Stimulated activated CD4-positive, alpha-beta T cell treated with anti-CD3 and anti-CD28 coated beads, Interleukin-4, amount 100 ng/mL, for 4 hours (primary cell): ENCODE measurements around the gene SCG3.
"Not testable (repeated sequence)": the region's sequence is repeated elsewhere in the genome, so short reads cannot be mapped to it uniquely, and the experiment has no call there.

Source experiments
- DNase-seq, 2 experiments: peaks; one replicate each; pipeline ENCODE4 v3.0.0-alpha.2; 2020

SCG3 gene

GRCh38 chr15:51681303-51681963 is at the start of gene SCG3:
Gene SCG3 (plus strand): TSS chr15:51681503. CDS start chr15:51681756, 253 bp downstream.
- DNase-seq, result peak; percentile 14 to 53

DNA sequence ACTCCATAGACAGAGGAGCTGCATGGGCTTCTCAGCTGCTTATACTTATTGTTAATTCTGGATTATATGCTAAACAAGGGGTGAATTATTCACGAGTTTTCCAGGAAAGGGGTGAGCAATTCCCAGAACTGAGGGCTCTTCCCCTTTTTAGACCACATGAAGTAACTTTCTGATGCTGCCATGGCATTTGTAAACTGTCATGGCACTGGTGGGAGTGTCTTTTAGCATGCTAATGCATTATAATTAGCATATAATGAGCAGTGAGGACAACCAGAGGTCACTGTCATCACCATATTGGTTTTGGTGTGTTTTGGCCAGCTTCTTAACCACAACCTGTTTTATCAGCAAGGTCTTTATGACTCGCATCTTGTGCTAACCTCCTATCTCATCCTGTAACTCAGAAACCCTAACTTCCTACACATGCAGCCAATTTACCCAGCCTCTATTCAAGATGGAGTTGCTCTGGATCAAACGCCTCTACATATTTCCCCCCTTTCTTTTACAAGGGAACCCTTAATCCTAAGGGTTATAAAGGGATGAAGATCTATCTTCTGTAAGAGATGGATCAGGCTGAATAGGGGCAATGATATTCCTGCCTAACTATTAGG is 46.6 kb upstream of the SCG3 start:
- no peak for DNase-seq

GRCh38 chr15:51641490-51642130 is 39.7 kb upstream of the SCG3 start:
- DNase-seq, result no peak

DNA sequence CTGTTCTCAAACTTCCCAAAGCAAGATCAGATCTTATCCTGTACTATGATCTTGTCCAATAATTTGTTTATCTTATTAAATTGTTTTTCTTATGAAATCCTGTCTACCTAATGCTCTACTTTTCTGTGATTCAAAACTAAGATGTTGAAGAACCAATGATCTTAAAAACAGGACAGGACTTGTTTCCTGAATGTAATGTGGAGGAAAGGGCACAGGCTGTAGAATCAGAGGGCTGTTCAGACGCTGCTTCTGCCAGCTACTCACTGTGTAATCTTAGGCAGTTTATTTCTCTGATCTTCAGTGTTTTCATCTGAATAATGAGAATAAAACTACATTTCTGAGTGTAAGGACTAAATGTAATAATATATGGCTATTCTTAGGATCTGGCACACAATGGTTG is 38.6 kb upstream of the SCG3 start:
- DNase-seq, result no peak

DNA sequence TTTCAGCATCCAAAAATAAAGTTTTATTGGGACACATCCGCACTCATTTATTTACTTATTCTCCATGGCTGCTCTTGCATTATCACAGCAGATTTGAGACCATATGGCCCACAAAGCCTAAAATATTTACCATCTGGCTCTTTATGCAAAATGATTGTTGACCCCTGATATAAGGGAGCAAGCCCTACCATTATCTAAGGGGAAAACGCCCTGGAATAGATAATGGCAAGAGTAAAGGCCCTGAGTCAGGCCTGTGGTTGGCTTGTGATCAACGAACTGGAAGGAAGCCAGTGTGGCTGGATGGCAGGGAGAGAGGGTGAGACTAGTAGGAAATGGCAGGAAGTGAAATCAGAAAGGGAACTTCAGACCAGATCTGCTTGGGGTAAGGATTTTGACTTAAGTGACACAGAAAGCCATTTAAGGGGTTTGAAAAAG is 34.2 kb upstream of the SCG3 start:
- no peak for DNase-seq

- DNase-seq, result not testable (repeated sequence)
These were observed 33.2 kb upstream of the SCG3 start for GRCh38 chr15:51648101-51648500.

DNA sequence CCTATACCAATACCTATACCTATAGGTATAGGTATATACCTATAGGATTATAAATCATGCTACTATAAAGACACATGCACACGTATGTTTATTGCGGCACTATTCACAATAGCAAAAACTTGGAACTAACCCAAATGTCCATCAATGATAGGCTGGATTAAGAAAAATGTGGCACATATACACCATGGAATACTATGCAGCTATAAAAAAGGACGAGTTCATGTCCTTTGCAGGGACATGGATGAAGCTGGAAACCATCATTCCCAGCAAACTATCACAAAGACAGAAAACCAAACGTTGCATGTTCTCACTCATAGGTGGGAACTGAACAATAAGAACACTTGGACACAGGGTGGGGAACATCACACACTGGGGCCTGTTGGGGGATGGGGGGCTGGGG is 32.7 kb upstream of the SCG3 start:
- DNase-seq, result not testable (repeated sequence)

DNA sequence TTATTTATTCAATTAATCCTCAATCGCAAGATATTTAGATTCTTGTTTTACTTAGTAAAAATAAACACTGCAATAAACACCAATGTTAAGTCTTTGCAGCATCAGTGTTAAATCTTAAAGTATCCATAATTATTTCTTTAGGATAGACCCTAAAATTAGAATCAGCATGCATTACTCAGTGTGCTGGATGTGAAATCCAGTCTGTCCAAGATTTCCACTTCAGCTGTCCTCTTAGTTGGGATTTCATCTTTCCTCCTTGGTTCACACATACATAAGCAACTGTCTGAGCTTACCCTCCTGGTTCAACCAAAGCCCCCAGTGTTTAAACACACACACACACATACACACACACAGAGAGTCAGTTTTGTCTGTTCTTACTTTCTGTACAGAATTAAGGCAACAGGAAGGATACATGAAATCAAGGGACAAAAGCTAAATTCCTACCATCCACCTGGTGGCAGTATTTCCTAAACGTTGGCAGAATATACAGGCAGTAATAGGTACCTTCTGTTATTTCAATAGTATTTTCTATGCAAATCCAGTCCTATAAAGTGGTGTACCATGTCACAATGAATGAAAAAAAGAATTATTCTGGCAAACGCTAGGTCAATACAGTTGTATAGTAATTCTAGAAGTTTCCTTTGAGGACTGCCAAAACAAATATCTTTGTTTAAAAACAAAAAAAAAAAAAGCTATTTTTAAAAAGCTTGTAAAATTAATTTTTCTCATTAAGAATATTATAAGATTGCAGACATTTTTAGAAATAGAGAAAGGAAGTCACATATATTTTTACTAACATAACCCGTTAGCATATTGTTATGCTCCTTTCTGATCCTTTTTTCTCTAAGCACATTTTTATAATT is 31.4 kb upstream of the SCG3 start:
- DNase-seq, result peak in 1 of 2 experiments; percentile 23

GRCh38 chr15:51652084-51652668 is 29.1 kb upstream of the SCG3 start:
- no peak for DNase-seq

DNA sequence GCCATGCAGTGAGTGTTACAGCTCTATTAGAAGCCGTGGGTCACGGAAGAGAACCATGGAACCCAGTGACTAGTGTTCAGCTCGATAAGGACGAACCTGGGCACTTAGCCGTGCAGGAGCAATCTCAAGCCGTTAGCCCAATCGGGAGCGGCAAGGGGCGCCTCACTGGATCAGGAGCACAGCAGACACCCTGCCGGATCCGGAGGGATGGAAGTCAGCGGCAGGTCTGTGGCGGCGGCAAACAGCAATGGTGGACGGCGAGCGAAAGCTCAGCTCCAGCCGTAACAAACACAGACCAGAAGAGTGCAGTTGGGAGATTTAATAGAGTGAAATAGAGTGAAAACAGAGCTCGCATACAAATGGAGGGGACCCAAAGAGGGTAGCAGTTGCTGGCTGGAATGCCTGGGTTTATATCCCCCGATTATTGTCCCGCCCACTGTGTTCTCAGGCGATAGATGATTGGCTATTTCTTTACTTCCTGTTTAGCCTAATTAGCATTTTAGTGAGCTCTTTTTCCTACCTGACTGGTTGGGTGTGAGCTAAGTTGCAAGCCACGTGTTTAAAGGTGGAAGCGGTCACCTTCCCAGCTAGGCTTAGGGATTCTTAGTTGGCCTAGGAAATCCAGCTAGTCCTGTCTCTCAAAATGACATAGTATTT is 25.8 kb upstream of the SCG3 start:
- not testable (repeated sequence) for DNase-seq

DNA sequence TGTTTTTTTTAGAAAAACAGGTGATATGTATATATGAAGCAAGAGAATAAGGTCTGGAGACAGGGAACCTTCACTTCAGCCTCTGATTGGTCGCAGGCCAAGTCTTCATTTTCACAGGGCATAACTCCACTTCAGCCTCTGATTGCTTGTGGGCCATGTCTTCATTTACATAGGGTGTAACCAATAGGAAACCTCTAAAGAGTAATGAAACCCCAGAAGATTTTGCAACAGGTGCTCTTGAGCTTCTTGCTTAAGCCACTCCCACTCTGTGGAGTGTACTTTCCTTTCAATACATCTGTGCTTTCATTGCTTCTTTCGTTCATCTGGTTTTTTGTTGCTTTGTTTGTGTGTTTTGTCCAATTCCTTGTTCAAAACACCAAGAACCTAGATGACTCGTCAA is 22.6 kb upstream of the SCG3 start:
- DNase-seq, result no peak

- no peak for DNase-seq
These were observed 20.2 kb upstream of the SCG3 start for GRCh38 chr15:51661072-51661471.

DNA sequence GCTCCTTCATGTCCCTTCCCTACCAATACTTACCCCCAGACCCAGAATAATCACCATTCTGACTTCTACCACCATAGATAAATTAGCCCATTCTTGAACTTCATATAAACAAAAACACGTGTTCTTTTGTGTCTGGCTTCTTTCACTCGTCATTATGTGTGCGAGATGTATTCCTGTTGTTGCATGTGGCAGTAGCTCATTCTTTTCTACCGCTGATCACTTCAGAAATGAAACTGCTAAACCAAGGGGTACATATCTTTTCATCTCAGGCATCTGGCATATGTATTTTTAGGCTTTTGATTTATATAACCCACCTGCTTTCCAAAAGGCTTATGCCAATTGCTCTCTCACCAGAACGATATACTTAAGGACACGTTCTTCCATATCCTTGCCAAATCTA is 13.8 kb upstream of the SCG3 start:
- no peak for DNase-seq

DNA sequence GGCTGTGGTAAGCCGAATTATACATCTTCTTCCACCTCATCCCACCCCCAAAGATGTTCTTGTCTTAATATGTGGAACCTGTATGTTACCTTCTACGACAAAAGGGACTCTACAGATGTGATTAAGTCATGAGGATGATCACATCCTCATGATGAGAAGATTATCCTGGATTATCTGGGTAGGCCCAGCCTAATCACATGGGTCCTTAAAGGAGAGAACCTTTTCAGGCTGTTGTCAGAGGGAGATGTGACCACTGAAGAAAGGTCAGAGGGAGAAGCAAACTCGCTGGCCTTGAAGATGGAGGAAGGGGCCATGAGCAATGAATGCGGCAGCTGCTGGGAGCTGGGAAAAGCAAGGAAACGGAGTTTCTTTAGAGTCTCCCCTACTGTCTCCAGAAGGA is 12.9 kb upstream of the SCG3 start:
- DNase-seq, result no peak

DNA sequence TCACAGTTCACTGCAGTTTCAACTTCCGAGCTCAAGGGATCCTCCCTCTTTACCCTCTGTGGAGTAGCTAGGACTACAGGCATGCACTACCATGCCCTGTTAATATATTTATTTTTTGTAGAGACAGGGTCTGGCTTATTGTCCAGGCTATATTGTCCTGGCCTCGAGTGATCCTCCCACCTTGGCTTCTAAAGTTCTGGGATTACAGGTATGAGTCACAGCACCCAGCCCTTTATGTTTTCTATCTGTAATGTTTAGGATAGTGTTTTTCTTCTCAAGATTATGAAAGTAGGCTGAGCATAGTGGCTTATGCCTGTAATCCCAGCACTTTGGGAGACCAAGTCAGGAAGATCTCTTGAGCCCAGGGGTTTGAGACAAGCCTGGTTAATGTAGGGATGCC is 11.9 kb upstream of the SCG3 start:
- no peak for DNase-seq

DNA sequence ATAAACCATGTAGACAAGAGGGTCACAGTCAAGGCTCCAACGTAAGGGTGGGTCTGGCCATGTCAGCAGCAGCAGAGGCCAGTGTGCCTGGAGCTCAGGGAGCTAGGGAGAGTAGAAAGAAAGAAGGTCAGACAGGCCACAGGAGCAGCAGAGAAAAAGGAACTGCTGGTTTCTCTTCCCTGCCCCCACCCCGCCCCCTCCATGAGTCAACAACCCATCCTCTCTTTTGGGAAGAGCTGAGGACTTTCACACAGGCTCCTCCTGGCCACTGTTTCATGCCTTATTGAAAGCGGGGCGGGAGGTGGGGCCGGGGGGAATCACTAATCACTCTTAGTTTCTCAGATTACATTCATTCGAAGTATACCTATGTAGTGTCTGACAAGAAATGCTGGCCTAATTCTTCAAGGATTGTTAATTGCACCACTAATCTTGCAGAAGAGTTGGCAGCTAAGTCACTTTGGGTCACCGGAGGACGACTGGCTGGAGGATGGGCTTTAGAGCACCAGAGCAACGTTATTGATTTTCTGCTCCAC is 9.1 kb upstream of the SCG3 start:
- DNase-seq, result no peak

DNA sequence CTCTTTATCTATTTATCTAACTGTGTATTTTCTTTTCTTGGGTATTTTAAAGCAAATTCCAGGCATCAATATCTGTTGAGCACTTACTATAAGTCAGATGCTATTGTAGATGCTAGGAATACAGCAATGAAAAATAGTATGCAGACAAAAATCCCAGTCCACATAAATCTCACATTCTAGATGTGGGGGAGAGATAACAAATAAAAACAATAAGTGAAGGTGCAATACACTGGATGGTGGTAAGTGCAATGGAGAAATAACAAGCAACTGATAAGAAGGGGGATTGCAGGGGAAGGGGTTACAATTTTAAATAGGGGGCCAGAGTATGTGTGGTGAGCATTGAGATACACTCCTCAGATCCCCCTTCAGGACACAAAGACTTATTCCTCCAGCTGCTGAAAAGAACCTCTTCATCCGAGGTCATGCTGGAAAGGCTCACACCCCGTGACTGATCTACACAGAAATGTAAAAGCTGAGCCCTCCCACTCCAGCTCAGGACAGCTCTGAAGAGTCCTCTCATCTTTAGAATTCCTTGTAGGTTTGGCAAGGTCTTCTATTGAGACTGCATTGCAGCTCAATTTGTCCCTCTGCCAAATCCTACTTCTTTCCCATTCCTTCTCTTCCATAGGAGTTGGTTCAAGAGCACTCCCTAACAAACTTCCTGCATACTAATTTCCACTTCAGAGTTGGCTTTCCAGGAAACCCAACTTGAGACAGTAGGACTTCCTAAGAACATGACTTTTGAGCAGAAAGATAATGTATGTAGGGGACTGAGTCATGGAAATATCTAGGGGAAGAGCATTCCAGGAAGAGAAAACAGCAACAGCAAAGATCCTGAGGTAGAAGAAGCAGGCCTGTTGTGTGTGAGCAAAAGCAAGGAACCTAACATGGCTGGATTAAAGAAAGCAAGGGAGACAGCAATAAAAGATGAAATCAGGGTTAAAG is 8.1 kb upstream of the SCG3 start:
- DNase-seq, result no peak

DNA sequence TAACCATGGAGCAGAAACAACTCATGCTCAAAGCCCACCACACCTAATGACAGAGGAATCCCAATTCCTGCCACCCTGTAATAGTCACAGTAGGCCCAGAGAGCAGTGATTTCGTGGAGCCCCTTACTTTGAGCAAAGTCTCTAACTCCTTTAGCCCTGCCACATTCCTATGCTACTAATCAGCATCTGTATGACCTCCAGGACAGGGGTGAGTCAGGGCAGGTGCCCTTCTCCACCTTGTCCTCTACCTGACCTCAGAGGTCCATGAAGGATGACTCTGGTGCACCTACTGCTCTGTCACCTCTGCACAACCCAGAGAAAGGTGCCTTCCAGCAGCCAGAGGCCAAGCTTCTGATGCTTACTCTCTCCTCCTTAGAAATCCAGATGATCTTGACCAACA is 6.1 kb upstream of the SCG3 start:
- no peak for DNase-seq

DNA sequence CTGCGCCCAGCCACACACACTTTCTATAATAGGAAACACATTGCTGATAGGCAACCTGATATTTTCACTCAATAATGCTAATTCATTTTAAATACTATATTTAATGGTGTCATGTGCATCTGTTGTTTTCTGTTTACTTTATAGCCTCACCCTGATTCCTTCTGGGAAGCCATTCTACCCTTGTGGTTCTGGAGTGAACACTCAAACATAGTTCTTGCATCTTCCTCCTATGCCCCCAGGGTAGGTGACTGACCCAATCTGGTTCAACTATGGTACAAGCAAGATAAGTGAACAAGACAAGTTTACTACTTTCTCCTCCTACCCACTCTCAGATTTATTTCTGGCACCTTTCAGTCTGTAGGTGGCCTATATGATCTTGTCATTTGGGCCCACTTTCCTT is 4.3 kb upstream of the SCG3 start:
- no peak for DNase-seq

DNA sequence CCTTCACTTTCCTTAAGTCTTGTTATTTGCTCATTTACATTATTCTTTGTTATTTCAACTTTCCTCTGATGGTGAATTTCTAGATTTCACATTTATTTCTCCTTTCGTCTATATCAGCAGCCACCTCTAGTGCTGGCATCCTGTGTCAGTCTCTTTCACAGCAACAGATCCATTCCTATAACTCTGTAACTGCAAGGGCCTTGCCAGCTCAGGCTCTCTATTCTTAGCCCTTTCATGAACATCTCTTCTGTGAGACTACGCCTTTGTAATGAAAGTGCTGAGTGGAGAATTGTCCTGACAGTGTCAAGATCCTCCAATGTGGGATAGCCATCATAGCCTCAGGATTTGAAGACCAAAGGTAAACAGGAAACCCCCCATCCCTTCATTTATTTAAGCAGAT is 3.9 kb upstream of the SCG3 start:
- DNase-seq, result no peak

- no peak for DNase-seq
These were observed 3.2 kb upstream of the SCG3 start for GRCh38 chr15:51678096-51678495.
